ENCODE data around the gene TIGD7. TPM values are rescaled to one million over a fixed set of nuclear protein-coding genes. Genes with fewer than 3 reads are reported as not detected.

TIGD7 gene
- total RNA-seq, 4 donors from 2014 or later = 6.1 to 8.3 (median 6.6) TPM

- no peak for TF ChIP-seq CTCF (IDR thresholded peaks at IDR 0.05)
- no peak for TF ChIP-seq EP300 (IDR thresholded peaks at IDR 0.05)
- TF ChIP-seq POLR2A (IDR thresholded peaks at IDR 0.05) = no peak
- Histone ChIP-seq H3K4me3 (no peak overlapping the region), H3K36me3 (peaks cover 11 to 82% (median 43%) of the 10 kb centered on the region in 3 donors), H3K4me1 (no peaks in the 10 kb centered on the region), H3K27me3 (no peaks in the 10 kb centered on the region), H3K9me3 (peaks cover 7 to 100% (median 57%) of the 10 kb centered on the region in 4 donors), H3K27ac (no peak overlapping the region)
- no peak for DNase-seq (ENCODE audit: low spot score in 2 of 2)
- WGBS, 2 donors = 93 to 98% methylated on average over 3 of the region's 3 CpGs
Observed at GRCh38 chr16:3317315-3317999, 12.2 kb upstream of the TIGD7 start.

GRCh38 chr16:3311496-3311895, 6.3 kb upstream of the TIGD7 start:
- H3K4me3 ChIP-seq = no peak overlapping the region
- H3K27me3 ChIP-seq = no peaks in the 10 kb centered on the region
- TF ChIP-seq POLR2A (IDR thresholded peaks at IDR 0.05) = no peak
- TF ChIP-seq EP300 (IDR thresholded peaks at IDR 0.05) = no peak
- TF ChIP-seq CTCF (IDR thresholded peaks at IDR 0.05) = no peak
- peaks cover 0 to 100% (median 49%) of the 10 kb centered on the region in 4 donors for H3K9me3 ChIP-seq
- 93 to 94% methylated on average over 4 of the region's 4 CpGs for WGBS, 2 donors
- H3K36me3 ChIP-seq = peaks cover 15 to 99% (median 38%) of the 10 kb centered on the region in 3 donors
- peaks cover 0 to 8% (median 4%) of the 10 kb centered on the region in 4 donors for H3K4me1 ChIP-seq
- DNase-seq (ENCODE audit: low spot score in 2 of 2) = no peak
- no peak overlapping the region for H3K27ac ChIP-seq

GRCh38 chr16:3306078-3306477, 848 bp upstream of the TIGD7 start:
- TF ChIP-seq EP300 (IDR thresholded peaks at IDR 0.05) (no peak), POLR2A (IDR thresholded peaks at IDR 0.05) (no peak), CTCF (IDR thresholded peaks at IDR 0.05) (no peak)
- 63 to 65% methylated on average over 11 of the region's 11 CpGs for WGBS, 2 donors
- peak overlapping the region; percentile 57 to 88 (median 87) for H3K27ac ChIP-seq
- peak overlapping the region; percentile 65 to 85 (median 76) for H3K4me3 ChIP-seq
- H3K4me1 ChIP-seq = peaks cover 0 to 24% (median 13%) of the 10 kb centered on the region in 4 donors
- no peaks in the 10 kb centered on the region for H3K27me3 ChIP-seq
- peaks cover 0 to 88% (median 33%) of the 10 kb centered on the region in 4 donors for H3K9me3 ChIP-seq
- peaks cover 8 to 74% (median 13%) of the 10 kb centered on the region in 3 donors for H3K36me3 ChIP-seq
- DNase-seq (ENCODE audit: low spot score in 2 of 2) = no peak

GRCh38 chr16:3304370-3304769, 860 bp downstream of the TIGD7 start:
- peak overlapping the region; percentile 65 to 85 (median 76) for H3K4me3 ChIP-seq
- TF ChIP-seq EP300 (IDR thresholded peaks at IDR 0.05) = no peak
- TF ChIP-seq POLR2A (IDR thresholded peaks at IDR 0.05) = no peak
- no peak for TF ChIP-seq CTCF (IDR thresholded peaks at IDR 0.05)
- peaks cover 8 to 74% (median 12%) of the 10 kb centered on the region in 3 donors for H3K36me3 ChIP-seq
- no peak for DNase-seq (ENCODE audit: low spot score in 2 of 2)
- no peaks in the 10 kb centered on the region for H3K27me3 ChIP-seq
- 64 to 73% methylated on average over 4 of the region's 4 CpGs for WGBS, 2 donors
- H3K4me1 ChIP-seq = peaks cover 0 to 24% (median 13%) of the 10 kb centered on the region in 4 donors
- peak overlapping the region in 1 of 4 donors; percentile 88 for H3K27ac ChIP-seq
- peaks cover 0 to 88% (median 33%) of the 10 kb centered on the region in 4 donors for H3K9me3 ChIP-seq

- no peaks in the 10 kb centered on the region for H3K27me3 ChIP-seq
- no peaks in the 10 kb centered on the region for H3K4me1 ChIP-seq
- no peak for TF ChIP-seq CTCF (IDR thresholded peaks at IDR 0.05)
- no peak for TF ChIP-seq EP300 (IDR thresholded peaks at IDR 0.05)
- H3K27ac ChIP-seq = no peak overlapping the region
- DNase-seq (ENCODE audit: low spot score in 2 of 2) = no peak
- H3K4me3 ChIP-seq = no peak overlapping the region
- WGBS, 2 donors = 51 to 54% methylated on average over 13 of the region's 13 CpGs
- H3K9me3 ChIP-seq = peaks cover 0 to 100% (median 52%) of the 10 kb centered on the region in 4 donors
- H3K36me3 ChIP-seq = peaks cover 0 to 97% (median 12%) of the 10 kb centered on the region in 3 donors
Observed at GRCh38 chr16:3295783-3296182, 9.4 kb downstream of the TIGD7 start.

Data from tibial nerve (tissue), 4 donors.